HG02642 (cell line): ENCODE results near the gene ROR1.
"Not testable (repeated sequence)": the region's sequence is repeated elsewhere in the genome, so short reads cannot be mapped to it uniquely, and the experiment has no call there.

Experiments used
- ATAC-seq: cut with Tn5 transposase; IDR thresholded peaks from one replicate; pipeline ENCODE4 v1.9.1; 2021; ENCODE audit warnings: mild to moderate bottlenecking; ENCODE audit not compliant: unreplicated experiment, poor library complexity

Gene ROR1

DNA sequence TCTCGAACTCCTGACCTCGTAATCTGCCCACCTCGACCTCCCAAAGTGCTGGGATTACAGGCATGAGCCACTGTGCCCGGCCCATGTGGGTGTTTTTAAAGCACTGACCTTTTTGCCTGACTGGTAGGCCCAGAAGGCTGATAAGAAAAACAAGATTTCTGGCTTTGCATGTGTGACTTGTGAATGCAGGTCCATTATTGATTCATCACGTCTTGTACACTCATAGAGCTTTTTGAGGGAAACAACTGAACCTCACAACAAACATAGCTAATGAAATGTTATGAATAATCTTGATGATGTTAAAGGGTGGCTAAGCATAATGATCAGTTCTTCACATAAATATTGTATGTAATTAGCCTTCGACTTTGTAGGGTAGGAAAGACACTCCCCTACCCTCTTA is 288.7 kb downstream of the ROR1 start:
- ATAC-seq: no peak

- no peak for ATAC-seq
Observed at GRCh38 chr1:64062941-64063581, 289.2 kb downstream of the ROR1 start.

GRCh38 chr1:64065571-64065970 is 291.8 kb downstream of the ROR1 start:
- no peak for ATAC-seq

GRCh38 chr1:64072089-64072793 is 298.4 kb downstream of the ROR1 start:
- no peak for ATAC-seq

DNA sequence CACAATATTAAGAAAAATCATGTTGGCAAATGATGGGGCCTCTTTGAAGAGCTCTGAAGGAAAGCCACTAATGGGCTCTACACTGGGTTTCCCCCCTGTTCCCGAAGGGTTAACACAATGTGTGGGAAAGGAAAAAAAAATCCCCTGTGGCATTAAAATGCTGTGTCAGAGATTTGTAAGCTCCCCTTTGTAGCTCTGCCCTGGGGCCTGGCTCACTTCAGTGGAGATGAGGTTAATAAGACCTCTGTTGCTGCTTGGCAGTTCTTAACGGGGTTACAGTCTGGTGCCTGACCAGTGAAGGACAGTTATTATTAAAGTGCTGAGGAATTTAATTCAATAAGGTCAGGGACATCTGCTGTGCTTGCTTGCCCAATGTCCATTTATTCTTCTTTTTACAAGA is 299.9 kb downstream of the ROR1 start:
- ATAC-seq: no peak

GRCh38 chr1:64074767-64075166 is 300.9 kb downstream of the ROR1 start:
- no peak for ATAC-seq

- ATAC-seq: no peak
Observed at GRCh38 chr1:64077281-64077940, 303.6 kb downstream of the ROR1 start.

DNA sequence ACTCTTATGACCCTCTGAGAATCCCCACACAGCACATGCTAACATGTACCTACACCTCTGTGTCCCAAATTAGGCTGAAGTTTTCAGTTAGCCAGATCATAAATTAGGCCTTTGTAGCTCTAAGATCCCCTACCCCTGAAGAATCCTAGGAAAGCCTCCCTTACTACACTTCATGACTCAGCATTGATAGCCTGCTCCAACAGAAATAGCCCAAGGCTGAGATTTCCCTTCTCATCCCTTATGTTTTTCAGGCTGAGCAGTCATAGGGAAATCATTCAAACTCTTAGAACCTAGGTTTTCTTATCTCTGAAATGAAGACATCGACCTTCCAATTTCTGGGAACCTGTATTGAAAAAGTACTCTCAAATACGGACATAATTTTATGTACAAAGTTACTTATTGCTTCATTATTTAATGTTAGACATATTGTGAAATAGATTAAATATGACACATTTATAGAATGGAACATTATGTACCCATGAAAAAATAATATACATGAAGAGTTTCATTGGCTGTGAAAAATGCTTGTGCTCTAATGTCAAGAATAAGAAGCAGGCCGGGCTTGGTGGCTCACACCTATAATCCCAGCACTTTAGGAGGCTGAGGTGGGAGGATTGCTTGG is 307.2 kb downstream of the ROR1 start:
- ATAC-seq: no peak

GRCh38 chr1:64082459-64082858 is 308.6 kb downstream of the ROR1 start:
- no peak for ATAC-seq

DNA sequence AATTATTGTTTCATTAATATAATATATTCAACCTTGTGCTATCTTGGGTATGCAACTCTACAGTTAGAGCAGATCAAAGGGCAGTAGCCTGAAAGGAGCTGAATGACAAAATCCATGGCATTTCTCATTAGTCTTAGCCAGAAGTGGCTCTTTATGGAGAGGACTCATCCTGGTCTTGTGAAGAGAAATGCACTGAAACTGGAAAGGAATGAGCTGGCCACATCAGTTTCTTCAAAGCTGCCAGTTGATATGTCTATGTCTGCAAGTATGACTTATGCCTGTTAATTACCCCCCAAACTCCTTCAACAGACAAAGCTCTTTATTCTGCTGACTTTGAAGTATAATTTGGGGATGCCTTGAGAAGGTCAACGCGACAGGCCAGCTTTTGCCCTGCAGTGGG is 310.6 kb downstream of the ROR1 start:
- no peak for ATAC-seq

- no peak for ATAC-seq
Observed at GRCh38 chr1:64087768-64088167, 314.0 kb downstream of the ROR1 start.

DNA sequence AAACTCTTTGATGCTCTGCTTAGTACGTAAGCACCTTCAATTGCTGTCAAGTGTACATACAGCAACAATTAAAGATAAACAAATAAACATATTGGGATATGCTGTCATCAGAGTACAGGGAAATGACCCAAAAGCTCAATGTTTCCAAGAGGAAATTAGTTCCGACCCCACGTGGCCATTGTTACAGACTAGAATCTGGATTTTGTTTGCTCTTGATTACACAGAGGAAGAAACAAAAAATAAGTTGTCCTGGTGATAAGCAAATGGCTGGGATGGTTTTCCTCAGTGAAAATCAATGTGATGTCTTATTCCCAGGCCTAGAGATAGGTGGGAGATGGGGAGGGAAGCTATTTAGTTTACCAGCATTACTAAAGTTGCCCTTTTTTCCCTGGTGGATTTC is 316.6 kb downstream of the ROR1 start:
- no peak for ATAC-seq

GRCh38 chr1:64092851-64093371 is 319.1 kb downstream of the ROR1 start:
- no peak for ATAC-seq

DNA sequence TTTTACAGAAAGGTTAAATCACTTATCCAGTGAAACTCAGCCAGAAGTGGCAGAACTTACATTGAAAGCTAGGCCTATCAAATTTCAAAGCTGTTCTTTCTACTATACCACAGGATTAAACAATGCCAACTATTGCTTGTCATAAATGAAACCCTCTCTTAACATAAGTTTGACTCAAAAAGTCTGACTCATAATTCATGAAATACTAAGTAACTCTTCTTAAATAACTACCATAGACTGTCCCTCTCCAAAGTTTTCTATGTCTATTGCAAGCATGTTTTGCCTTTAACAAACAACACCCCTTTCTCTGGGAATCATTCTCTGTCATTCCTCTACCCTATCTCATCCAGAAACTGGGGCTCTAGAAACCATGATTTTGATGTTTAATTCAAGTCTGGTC is 320.1 kb downstream of the ROR1 start:
- no peak for ATAC-seq

DNA sequence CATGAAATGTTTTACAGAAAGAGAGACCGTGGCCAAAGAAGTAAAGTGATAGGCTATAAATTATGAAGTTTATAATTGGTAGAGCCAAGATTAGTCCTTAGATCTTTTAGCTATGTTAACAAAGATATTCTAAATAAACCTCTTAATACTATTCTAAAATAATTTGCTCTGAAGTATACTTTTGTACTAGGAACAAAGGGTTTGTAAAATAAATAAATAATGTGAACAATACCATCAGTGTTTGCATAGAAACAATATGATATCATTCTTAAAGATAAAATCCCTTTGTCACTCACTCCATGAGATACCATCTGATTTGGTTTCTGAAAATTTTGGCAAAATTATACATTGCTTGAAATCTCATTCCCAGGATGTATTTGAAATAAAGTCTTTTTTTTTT is 322.0 kb downstream of the ROR1 start:
- no peak for ATAC-seq

DNA sequence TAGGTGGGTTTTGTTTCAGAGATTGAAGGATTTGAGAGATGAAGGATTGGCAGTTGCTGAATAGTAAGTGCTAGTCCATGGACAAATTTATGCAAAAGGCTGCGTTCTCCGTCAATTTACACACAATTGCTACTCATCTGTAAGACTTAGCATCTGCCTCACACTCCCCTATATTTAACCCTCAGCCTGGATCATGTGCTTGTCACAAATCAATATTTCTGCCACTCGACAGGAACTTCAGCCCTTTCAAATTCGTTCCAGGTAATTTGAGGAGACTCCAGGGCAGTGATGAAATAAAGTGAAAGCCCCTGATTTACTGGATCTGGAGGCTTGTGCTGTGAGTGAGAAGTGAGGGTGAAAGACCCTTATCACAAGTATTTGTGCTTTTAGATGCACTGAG is 324.0 kb downstream of the ROR1 start:
- no peak for ATAC-seq

- ATAC-seq: no peak
Observed at GRCh38 chr1:64098436-64098835, 324.6 kb downstream of the ROR1 start.

GRCh38 chr1:64098846-64099582 is 325.2 kb downstream of the ROR1 start:
- ATAC-seq: no peak

GRCh38 chr1:64100791-64101190 is 327.0 kb downstream of the ROR1 start:
- ATAC-seq: no peak

DNA sequence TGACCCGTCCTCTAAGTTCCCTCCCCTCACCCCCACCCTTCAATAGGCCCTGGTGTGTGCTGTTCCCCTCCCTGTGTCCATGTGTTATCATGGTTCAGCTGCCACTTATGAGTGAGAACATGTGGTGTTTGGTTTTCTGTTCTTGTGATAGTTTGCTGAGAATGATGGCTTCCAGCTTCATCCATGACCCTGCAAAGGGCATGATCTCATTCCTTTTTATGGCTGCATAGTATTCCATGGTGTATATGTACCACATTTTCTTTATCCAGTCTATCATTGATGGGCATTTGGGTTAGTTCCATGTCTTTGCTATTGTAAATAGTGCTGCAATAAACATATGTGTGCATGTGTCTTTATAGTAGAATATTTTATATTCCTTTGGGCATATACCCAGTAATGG is 330.8 kb downstream of the ROR1 start:
- ATAC-seq: not testable (repeated sequence)
